ENCODE measurements around the gene RYR1.

GRCh38 chr19:38399081-38399480, 34.4 kb upstream of the RYR1 start:
- no peak for TF ChIP-seq EZH2 (IDR thresholded peaks at IDR 0.05; ENCODE audit: borderline replicate concordance, insufficient read depth, low read depth, low read length, poor library complexity, severe bottlenecking)
- no peak for TF ChIP-seq CTCF (IDR thresholded peaks at IDR 0.05)

Data from B cell (primary cell).